Keratinocyte (primary cell): ENCODE measurements around the gene SLC35B3. TPM values are rescaled to one million over a fixed set of nuclear protein-coding genes. Genes with fewer than 3 reads are reported as not detected.
"Not testable (repeated sequence)": the region's sequence is repeated elsewhere in the genome, so short reads cannot be mapped to it uniquely, and the experiment has no call there.

Source experiments
- DNase-seq: peaks from one replicate; pipeline ENCODE4 v3.0.0-alpha.2; 2011; ENCODE audit warnings: low read depth, missing footprints, low spot score
- FAIRE-seq: peaks from 2 replicates; lab custom pipeline; 2011; peaks lifted over from hg19 to GRCh38; lab: Jason Lieb, UNC
- H2AFZ ChIP-seq: 2 replicates; pipeline ENCODE4 v1.6.0; 2012; ENCODE audit warnings: low read length, control low read depth, inconsistent platforms; ENCODE audit not compliant: control insufficient read depth
- H3K27ac ChIP-seq: 2 replicates; pipeline ENCODE4 v1.5.1; 2011; ENCODE audit warnings: low read length; ENCODE audit not compliant: control insufficient read depth, insufficient read depth
- H3K27me3 ChIP-seq: 3 replicates; pipeline ENCODE4 v1.6.0; 2011; ENCODE audit warnings: low read length; ENCODE audit not compliant: control insufficient read depth, insufficient read depth; ENCODE audit errors: extremely low read depth
- H3K36me3 ChIP-seq, 2 experiments: 2 replicates in 1 of 2; 3 replicates in 1 of 2; pipeline ENCODE4 v1.5.1; 2011; ENCODE audit warnings: low read length in 2 of 2, mild to moderate bottlenecking in 1 of 2; ENCODE audit not compliant: control insufficient read depth in 2 of 2, insufficient read depth in 2 of 2; ENCODE audit errors: extremely low read depth in 1 of 2
- H3K4me1 ChIP-seq: 3 replicates; pipeline ENCODE4 v1.5.1; 2011; ENCODE audit warnings: low read length; ENCODE audit not compliant: control insufficient read depth, insufficient read depth; ENCODE audit errors: extremely low read depth
- H3K4me2 ChIP-seq: 3 replicates; pipeline ENCODE4 v1.6.0; 2011; ENCODE audit warnings: low read depth, low read length; ENCODE audit not compliant: control insufficient read depth, insufficient read depth; ENCODE audit errors: extremely low read depth
- H3K4me3 ChIP-seq, 3 experiments: fragments of 200-600 bp in 1 of 3; sonication (generic) in 1 of 3; 2 replicates in 2 of 3; 3 replicates in 1 of 3; pipeline ENCODE4 v1.5.1; 2011 to 2016; ENCODE audit warnings: low read length in 3 of 3, mild to moderate bottlenecking in 3 of 3, control low read depth in 2 of 3, inconsistent platforms in 1 of 3, low read depth in 1 of 3, mixed read lengths in 1 of 3, mixed run types in 1 of 3, moderate library complexity in 1 of 3; ENCODE audit not compliant: control insufficient read depth in 2 of 3, insufficient read depth in 2 of 3; ENCODE audit errors: extremely low read depth in 1 of 3
- H3K79me2 ChIP-seq: 2 replicates; pipeline ENCODE4 v1.6.0; 2012; ENCODE audit warnings: low read length; ENCODE audit not compliant: control insufficient read depth, insufficient read depth
- H3K9ac ChIP-seq: 3 replicates; pipeline ENCODE4 v1.6.0; 2011; ENCODE audit warnings: low read length; ENCODE audit not compliant: control insufficient read depth, insufficient read depth; ENCODE audit errors: extremely low read depth
- H3K9me1 ChIP-seq: 3 replicates; pipeline ENCODE4 v1.6.0; 2011; ENCODE audit warnings: low read length; ENCODE audit not compliant: control insufficient read depth, insufficient read depth; ENCODE audit errors: extremely low read depth
- H3K9me3 ChIP-seq: 2 replicates; pipeline ENCODE4 v1.5.1; 2012; ENCODE audit warnings: low read depth, low read length; ENCODE audit not compliant: control insufficient read depth
- H4K20me1 ChIP-seq: 3 replicates; pipeline ENCODE4 v1.6.0; 2011; ENCODE audit warnings: low read length; ENCODE audit not compliant: control insufficient read depth, insufficient read depth; ENCODE audit errors: extremely low read depth
- CTCF ChIP-seq, 3 experiments: IDR thresholded peaks in 1 of 3; conservative IDR thresholded peaks in 1 of 3; optimal IDR thresholded peaks in 1 of 3; 2 replicates in 2 of 3; 3 replicates in 1 of 3; pipeline versions ENCODE3 to v1.5.1; 2011; ENCODE audit warnings: low read length in 3 of 3, mild to moderate bottlenecking in 3 of 3, moderate library complexity in 2 of 3, control low read depth in 1 of 3, inconsistent platforms in 1 of 3; ENCODE audit not compliant: insufficient read depth in 2 of 3; ENCODE audit errors: extremely low read depth in 1 of 3
- EZH2 ChIP-seq: IDR thresholded peaks from one replicate; pipeline ENCODE4 v1.6.1; 2012; ENCODE audit warnings: inconsistent platforms, mild to moderate bottlenecking, low read length, moderate library complexity
- dilution Hi-C: fragments of 300-500 bp; cut with MboI; formaldehyde crosslinking; loops from one replicate; pipeline ENCODE4 v1.7.0; 2020; ENCODE audit warnings: low sequenced_read_pairs; ENCODE audit not compliant: extremely low pct_ligation_motif_present
- polyA plus RNA-seq, 5 experiments: library from polyadenylated mRNA; depleted of rRNA in 3 of 5; stranded (reverse) in 3 of 5; stranded (forward) in 1 of 5; unstranded in 1 of 5; fragments of >200 nt; gene quantifications; 1 replicate in 1 of 5; 2 replicates in 3 of 5; 3 replicates in 1 of 5; pipeline versions ENCODE4 v1.2.1 to v1.2.3, GENCODE V29; 2011 to 2012; ENCODE audit warnings: missing spikeins in 2 of 5, low read depth in 1 of 5, low replicate concordance in 1 of 5

SLC35B3 gene
- polyA plus RNA-seq, 1 donor (not counting 4 experiments of a cell fraction or from before 2014, with no cell fraction given) = 30.6 TPM

- H3K9me3 ChIP-seq = no peaks in the 10 kb centered on the region
Measured at GRCh38 chr6:8415280-8415679, 20.1 kb downstream of the SLC35B3 start.

DNA sequence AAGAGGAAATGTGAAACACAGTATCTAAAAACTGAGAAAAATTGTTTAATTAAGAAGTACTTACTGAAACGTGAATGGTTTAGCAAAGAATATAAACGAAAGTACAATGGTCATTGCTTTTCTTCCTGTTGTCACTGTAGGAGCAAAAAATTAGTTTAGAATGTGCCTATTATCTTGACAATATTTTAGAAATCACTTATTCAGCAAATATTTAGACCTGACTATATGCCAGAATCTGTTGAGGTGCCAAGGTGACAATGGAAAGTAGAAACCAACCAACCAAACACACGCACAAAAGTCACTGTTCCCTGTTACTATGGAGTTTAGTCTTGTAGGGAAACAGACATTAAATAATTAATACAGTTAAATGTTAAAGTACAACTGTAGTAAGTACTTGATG lies 20.5 kb downstream of the SLC35B3 start:
- H3K9me3 ChIP-seq = no peaks in the 10 kb centered on the region
- no peak overlapping the region for H3K4me3 ChIP-seq
- FAIRE-seq (no peak), DNase-seq (no peak)
- no peak overlapping the region for H3K4me2 ChIP-seq
- no peak overlapping the region for H2AFZ ChIP-seq
- H3K27me3 ChIP-seq = no peaks in the 10 kb centered on the region
- no peaks in the 10 kb centered on the region for H3K9me1 ChIP-seq
- TF ChIP-seq EZH2 = no peak
- TF ChIP-seq CTCF (optimal IDR thresholded peaks at IDR 0.05 in 1 of 3, IDR thresholded peaks at IDR 0.05 in 1 of 3, conservative IDR thresholded peaks at IDR 0.05 in 1 of 3; ENCODE audit: extremely low read depth in 1 of 3, insufficient read depth in 2 of 3, low read length in 3 of 3) = no peak
- no peaks in the 10 kb centered on the region for H4K20me1 ChIP-seq
- no peak overlapping the region for H3K9ac ChIP-seq
- no peak overlapping the region for H3K27ac ChIP-seq
- dilution Hi-C loops = no loop called here
- no peaks in the 10 kb centered on the region for H3K4me1 ChIP-seq
- peaks cover 10 to 12% of the 10 kb centered on the region in 2 experiments for H3K36me3 ChIP-seq
- no peaks in the 10 kb centered on the region for H3K79me2 ChIP-seq

More at GRCh38 chr6:8415280-8415679, 20.1 kb downstream of the SLC35B3 start:
- no peaks in the 10 kb centered on the region for H4K20me1 ChIP-seq
- TF ChIP-seq CTCF (optimal IDR thresholded peaks at IDR 0.05 in 1 of 3, IDR thresholded peaks at IDR 0.05 in 1 of 3, conservative IDR thresholded peaks at IDR 0.05 in 1 of 3; ENCODE audit: extremely low read depth in 1 of 3, insufficient read depth in 2 of 3, low read length in 3 of 3) (no peak), EZH2 (no peak)
- H3K9me1 ChIP-seq = no peaks in the 10 kb centered on the region
- FAIRE-seq (no peak), DNase-seq (no peak)
- H3K4me2 ChIP-seq = no peak overlapping the region
- peaks cover 10 to 12% of the 10 kb centered on the region in 2 experiments for H3K36me3 ChIP-seq
- no peak overlapping the region for H3K27ac ChIP-seq
- H3K79me2 ChIP-seq = no peaks in the 10 kb centered on the region
- H3K27me3 ChIP-seq = no peaks in the 10 kb centered on the region
- dilution Hi-C loops = no loop called here
- H3K4me3 ChIP-seq = no peak overlapping the region
- H2AFZ ChIP-seq = no peak overlapping the region
- H3K4me1 ChIP-seq = no peaks in the 10 kb centered on the region
- no peak overlapping the region for H3K9ac ChIP-seq

DNA sequence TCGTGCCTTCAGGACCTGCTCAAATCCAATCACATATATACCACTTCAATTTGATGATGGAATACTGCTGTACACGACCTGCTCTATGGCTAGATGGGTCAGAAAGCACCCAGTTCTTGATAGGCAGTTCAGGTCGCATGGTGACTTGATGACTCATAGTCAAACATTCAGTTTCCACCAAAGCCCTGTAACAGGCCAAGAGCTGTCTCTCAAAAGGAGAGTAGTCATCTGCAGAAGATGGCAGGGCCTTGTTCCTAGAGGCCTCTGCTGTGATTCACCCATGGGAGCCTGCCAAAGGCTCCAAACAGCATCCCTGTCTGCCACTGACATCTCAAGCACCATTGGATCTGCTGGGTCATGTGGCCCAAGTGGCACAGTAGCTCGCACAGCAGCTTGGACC lies 29.4 kb downstream of the SLC35B3 start:
- dilution Hi-C loops, H3K27me3 ChIP-seq, FAIRE-seq: not testable (repeated sequence)

More for the DNA sequence above, 29.4 kb downstream of the SLC35B3 start:
- H3K79me2 ChIP-seq, H3K9ac ChIP-seq, H3K9me1 ChIP-seq, H4K20me1 ChIP-seq, H3K4me3 ChIP-seq, H3K27ac ChIP-seq, H2AFZ ChIP-seq, H3K36me3 ChIP-seq, DNase-seq, H3K4me1 ChIP-seq, H3K4me2 ChIP-seq, H3K9me3 ChIP-seq: not testable (repeated sequence)
